H1 (cell line): ENCODE measurements around the gene PLCB1. TPM values are rescaled to one million over a fixed set of nuclear protein-coding genes. Genes with fewer than 3 reads are reported as not detected.
"Not testable (repeated sequence)": the region's sequence is repeated elsewhere in the genome, so short reads cannot be mapped to it uniquely, and the experiment has no call there.

Experiments
- CTCF ChIA-PET: fragments of 300-600 bp; sonication (Branson Sonifier 250); formaldehyde crosslinking; loops from one replicate; lab custom pipeline; 2021; ENCODE audit not compliant: partially characterized antibody; lab: Charles Lee
- POLR2A ChIA-PET: fragments of 300-600 bp; sonication (Branson Sonifier 250); formaldehyde crosslinking; loops from one replicate; lab custom pipeline; 2021; ENCODE audit warnings: inconsistent platforms; ENCODE audit not compliant: partially characterized antibody; lab: Charles Lee
- DNase-seq, 2 experiments: peaks; one replicate each; pipeline versions ENCODE4 v3.0.0 to v3.0.0-alpha.2; 2010 to 2022; ENCODE audit warnings: low spot score in 2 of 2, low read depth in 1 of 2, mixed read lengths in 1 of 2
- FAIRE-seq: peaks from 2 replicates; lab custom pipeline; 2011; peaks lifted over from hg19 to GRCh38; lab: Jason Lieb, UNC
- H2AFZ ChIP-seq: 2 replicates; pipeline ENCODE4 v1.8.1; 2012; ENCODE audit warnings: low read length, inconsistent platforms
- H2AK5ac ChIP-seq: 2 replicates; pipeline ENCODE4 v1.6.1; 2013; ENCODE audit warnings: low read depth, low read length
- H2BK120ac ChIP-seq: replicated peaks from 2 replicates; pipeline ENCODE3; 2013; ENCODE audit warnings: low read depth, low read length, inconsistent platforms
- H2BK12ac ChIP-seq: 2 replicates; pipeline ENCODE4 v1.6.1; 2013; ENCODE audit warnings: low read depth, low read length
- H2BK15ac ChIP-seq: 2 replicates; pipeline ENCODE4 v1.6.1; 2013; ENCODE audit warnings: low read length
- H2BK20ac ChIP-seq: 2 replicates; pipeline ENCODE4 v1.6.1; 2013; ENCODE audit warnings: low read length
- H2BK5ac ChIP-seq: 2 replicates; pipeline ENCODE4 v1.6.1; 2013; ENCODE audit warnings: low read depth, low read length
- H3K14ac ChIP-seq: 2 replicates; pipeline ENCODE4 v1.6.1; 2013; ENCODE audit warnings: inconsistent platforms; ENCODE audit not compliant: insufficient read length
- H3K18ac ChIP-seq: 2 replicates; pipeline ENCODE4 v1.6.1; 2013; ENCODE audit warnings: low read length; ENCODE audit errors: extremely low read depth
- H3K23ac ChIP-seq: 2 replicates; pipeline ENCODE4 v1.6.1; 2013; ENCODE audit warnings: inconsistent platforms; ENCODE audit not compliant: insufficient read length
- H3K23me2 ChIP-seq: 2 replicates; pipeline ENCODE4 v1.6.1; 2013; ENCODE audit warnings: low read depth, low read length
- H3K27ac ChIP-seq: 2 replicates; pipeline ENCODE4 v1.6.1; 2011; ENCODE audit warnings: low read depth, low read length, inconsistent platforms
- H3K27me3 ChIP-seq, 4 experiments: replicated peaks in 1 of 4; 1 replicate in 1 of 4; 2 replicates in 3 of 4; pipeline versions ENCODE4 v1.6.1 to v1.8.1; 2011 to 2013; ENCODE audit warnings: low read length in 3 of 4, mild to moderate bottlenecking in 3 of 4, inconsistent platforms in 2 of 4, mixed read lengths in 2 of 4, moderate library complexity in 1 of 4; ENCODE audit not compliant: control insufficient read depth in 3 of 4, insufficient read depth in 3 of 4; ENCODE audit errors: extremely low read depth in 1 of 4
- H3K36me3 ChIP-seq, 4 experiments: 2 replicates each; pipeline versions ENCODE4 v1.6.1 to v1.8.1; 2011 to 2013; ENCODE audit warnings: mild to moderate bottlenecking in 4 of 4, low read length in 3 of 4, moderate library complexity in 2 of 4, control low read depth in 1 of 4, inconsistent platforms in 1 of 4; ENCODE audit not compliant: insufficient read depth in 4 of 4, control insufficient read depth in 2 of 4
- H3K4ac ChIP-seq: replicated peaks from 2 replicates; pipeline ENCODE3; 2013; ENCODE audit warnings: low read length, low read depth, mixed read lengths, inconsistent platforms; ENCODE audit not compliant: insufficient read length
- H3K4me1 ChIP-seq, 4 experiments: replicated peaks in 1 of 4; 1 replicate in 1 of 4; 2 replicates in 3 of 4; pipeline versions ENCODE4 v1.6.1 to v1.8.1; 2011 to 2013; ENCODE audit warnings: low read length in 3 of 4, inconsistent platforms in 2 of 4, mixed read lengths in 1 of 4; ENCODE audit not compliant: insufficient read depth in 4 of 4, control insufficient read depth in 3 of 4
- H3K4me2 ChIP-seq, 2 experiments: 2 replicates each; pipeline versions ENCODE4 v1.6.1 to v1.8.1; 2011 to 2013; ENCODE audit warnings: low read depth in 2 of 2, low read length in 2 of 2, control low read depth in 1 of 2, inconsistent platforms in 1 of 2, mild to moderate bottlenecking in 1 of 2; ENCODE audit not compliant: insufficient read depth in 1 of 2
- H3K4me3 ChIP-seq, 4 experiments: fragments of 200-600, 300-600 bp in 1 of 4; sonication (generic), shearing (Covaris generic), sonication (Bioruptor Twin) in 1 of 4; 2 replicates each; pipeline versions ENCODE4 v1.5.1 to v1.8.1; 2011 to 2016; ENCODE audit warnings: low read length in 4 of 4, low read depth in 3 of 4, control low read depth in 2 of 4, inconsistent platforms in 2 of 4, mild to moderate bottlenecking in 2 of 4, mixed read lengths in 1 of 4, moderate library complexity in 1 of 4; ENCODE audit not compliant: insufficient read depth in 2 of 4; ENCODE audit errors: extremely low read depth in 1 of 4
- H3K56ac ChIP-seq: replicated peaks from 2 replicates; pipeline ENCODE3; 2013; ENCODE audit warnings: low read depth, mild to moderate bottlenecking, mixed read lengths, low read length, inconsistent platforms; ENCODE audit not compliant: insufficient read length
- H3K79me1 ChIP-seq: 2 replicates; pipeline ENCODE4 v1.6.1; 2013; ENCODE audit warnings: low read depth, low read length, control low read depth
- H3K79me2 ChIP-seq, 2 experiments: 2 replicates each; pipeline versions ENCODE4 v1.6.1 to v1.8.1; 2012 to 2013; ENCODE audit warnings: low read length in 2 of 2, mild to moderate bottlenecking in 2 of 2, inconsistent platforms in 1 of 2; ENCODE audit not compliant: insufficient read depth in 2 of 2, control insufficient read depth in 1 of 2
- H3K9ac ChIP-seq, 4 experiments: replicated peaks in 1 of 4; 1 replicate in 1 of 4; 2 replicates in 3 of 4; pipeline versions ENCODE4 v1.6.1 to v1.8.1; 2011 to 2013; ENCODE audit warnings: low read depth in 3 of 4, low read length in 3 of 4, control low read depth in 2 of 4, mild to moderate bottlenecking in 2 of 4, moderate library complexity in 2 of 4, inconsistent platforms in 1 of 4; ENCODE audit errors: extremely low read depth in 1 of 4
- H3K9me3 ChIP-seq, 2 experiments: 2 replicates each; pipeline versions ENCODE4 v1.6.1 to v1.8.1; 2012 to 2013; ENCODE audit warnings: mild to moderate bottlenecking in 2 of 2, moderate library complexity in 2 of 2, control low read depth in 1 of 2, inconsistent platforms in 1 of 2, low read depth in 1 of 2, low read length in 1 of 2, mixed read lengths in 1 of 2; ENCODE audit not compliant: insufficient read depth in 2 of 2
- H4K20me1 ChIP-seq, 2 experiments: replicated peaks in 1 of 2; 2 replicates each; pipeline versions ENCODE3 to v1.8.1; 2011 to 2013; ENCODE audit warnings: inconsistent platforms in 2 of 2, low read length in 2 of 2, mild to moderate bottlenecking in 1 of 2; ENCODE audit not compliant: insufficient read depth in 2 of 2, control insufficient read depth in 1 of 2
- H4K5ac ChIP-seq: 2 replicates; pipeline ENCODE4 v1.6.1; 2013; ENCODE audit warnings: low read length, low read depth, mixed read lengths, inconsistent platforms; ENCODE audit not compliant: insufficient read length
- H4K8ac ChIP-seq: 2 replicates; pipeline ENCODE4 v1.8.0; 2013; ENCODE audit warnings: mild to moderate bottlenecking, moderate library complexity, low read length, inconsistent platforms; ENCODE audit not compliant: insufficient read depth; ENCODE audit errors: extremely low read depth
- H4K91ac ChIP-seq: replicated peaks from 2 replicates; pipeline ENCODE3; 2013; ENCODE audit warnings: low read length, mixed read lengths, inconsistent platforms; ENCODE audit not compliant: insufficient read length
- CREB1 ChIP-seq: IDR thresholded peaks from 2 replicates; pipeline ENCODE4 v1.6.1; 2012; ENCODE audit warnings: inconsistent platforms
- EGR1 ChIP-seq: IDR thresholded peaks from 2 replicates; pipeline ENCODE4 v1.6.1; 2011; ENCODE audit warnings: low read depth, low read length, borderline replicate concordance
- MAFK ChIP-seq: IDR thresholded peaks from 2 replicates; pipeline ENCODE4 v1.6.1; 2012; ENCODE audit warnings: low read depth, mild to moderate bottlenecking, improper control_type of control experiment, low read length
- RXRA ChIP-seq: IDR thresholded peaks from 2 replicates; pipeline ENCODE4 v1.6.1; 2011; ENCODE audit warnings: low read depth, mild to moderate bottlenecking, low read length, moderate library complexity; ENCODE audit not compliant: insufficient read depth
- WGBS, 2 experiments: shearing (Covaris generic) in 1 of 2; methylation state at CpG; one replicate each; pipeline versions ENCODE4 v1.1.6 to v1.1.7; 2013 to 2015; ENCODE audit warnings: low lambda C conversion rate in 2 of 2, mixed read lengths in 2 of 2, inconsistent platforms in 1 of 2, low coverage in 1 of 2, missing lambda C conversion rate in 1 of 2; ENCODE audit not compliant: insufficient replicate concordance in 2 of 2, insufficient coverage in 1 of 2, insufficient read length in 1 of 2; ENCODE audit errors: extremely low coverage in 1 of 2, missing lambda C conversion rate in 1 of 2; 5-methylcytosine and 5-hydroxymethylcytosine counted together
- polyA plus RNA-seq, 7 experiments: library from polyadenylated mRNA; depleted of rRNA in 3 of 7; stranded (reverse) in 5 of 7; unstranded in 2 of 7; fragments of >200 nt in 5 of 7; fragments of 200-250 nt in 2 of 7; gene quantifications; 1 replicate in 5 of 7; 2 replicates in 1 of 7; 4 replicates in 1 of 7; pipeline versions ENCODE4 v1.2.1 to v1.2.3, GENCODE V29; 2011 to 2013; ENCODE audit warnings: missing spikeins in 2 of 7, mixed read lengths in 2 of 7
- total RNA-seq: library from RNA; stranded (reverse); fragmentation: NEBNext Ultra II Directional; extraction: Animal tissue kit (Norgen Biotek cat#: 25700); gene quantifications from 2 replicates; pipeline ENCODE4 v1.2.1, GENCODE V29; 2021

The PLCB1 gene
- total and polyA plus RNA-seq, 2 of the 8 experiments (the other 6 are each of a cell fraction or from before 2014, with no cell fraction given), result 2.6 to 9.1 TPM

- no peak for TF ChIP-seq EGR1
- no peak for TF ChIP-seq MAFK
- no peak for TF ChIP-seq CREB1
- TF ChIP-seq RXRA, result no peak
Measured at GRCh38 chr20:8104252-8104651, 27.8 kb upstream of the PLCB1 start (continued).

GRCh38 chr20:8114612-8115011 lies 17.5 kb upstream of the PLCB1 start:
- not testable (repeated sequence) for H2BK5ac ChIP-seq, H2BK15ac ChIP-seq, H3K14ac ChIP-seq, H3K79me1 ChIP-seq, FAIRE-seq, H4K91ac ChIP-seq, H2AFZ ChIP-seq, H3K27ac ChIP-seq, H3K79me2 ChIP-seq, H2BK120ac ChIP-seq, H2BK12ac ChIP-seq, DNase-seq, H3K9me3 ChIP-seq, H3K23ac ChIP-seq, H3K4me1 ChIP-seq, H3K36me3 ChIP-seq, H3K56ac ChIP-seq, H2AK5ac ChIP-seq, H4K8ac ChIP-seq, H3K4ac ChIP-seq, H3K18ac ChIP-seq, H4K5ac ChIP-seq, H2BK20ac ChIP-seq, H3K23me2 ChIP-seq, H3K27me3 ChIP-seq, H4K20me1 ChIP-seq
- H3K9ac ChIP-seq, result peak overlapping the region in 1 of 4 experiments; percentile 43; a peak in 2 of 7 replicates
- ChIA-PET CTCF (interaction anchor here (0.8 kb wide), 1 partner anchor 17 kb away, joined by 3 read pairs; the partner anchor contains the start of gene PLCB1), POLR2A (interaction anchor here (1.2 to 1.6 kb wide), 4 partner anchors 9 to 118 kb away, joined by 3 to 6 read pairs (median 4); partner anchors contain the start of gene PLCB1)
- peak overlapping the region in 2 of 4 experiments; percentile 35 to 52; a peak in 3 of 8 replicates for H3K4me3 ChIP-seq
- peak overlapping the region in 1 of 2 experiments; percentile 33; a peak in 1 of 4 replicates for H3K4me2 ChIP-seq
- 78% methylated on average over 16 of the region's 21 CpGs; no CpG with 5 or more reads in 1 of the 2 experiments for WGBS, 2 experiments
